Skeletal muscle cell (primary cell): Measurements from ENCODE around the gene RAB39A.

Source experiments
- DNase-seq: peaks from one replicate; pipeline ENCODE4 v3.0.0-alpha.2; 2010; ENCODE audit warnings: low read depth
- H3K4me3 ChIP-seq: 2 replicates; pipeline ENCODE4 v1.5.1; 2011; ENCODE audit warnings: low read depth, mild to moderate bottlenecking, control low read depth, low read length, moderate library complexity

Gene RAB39A

DNA sequence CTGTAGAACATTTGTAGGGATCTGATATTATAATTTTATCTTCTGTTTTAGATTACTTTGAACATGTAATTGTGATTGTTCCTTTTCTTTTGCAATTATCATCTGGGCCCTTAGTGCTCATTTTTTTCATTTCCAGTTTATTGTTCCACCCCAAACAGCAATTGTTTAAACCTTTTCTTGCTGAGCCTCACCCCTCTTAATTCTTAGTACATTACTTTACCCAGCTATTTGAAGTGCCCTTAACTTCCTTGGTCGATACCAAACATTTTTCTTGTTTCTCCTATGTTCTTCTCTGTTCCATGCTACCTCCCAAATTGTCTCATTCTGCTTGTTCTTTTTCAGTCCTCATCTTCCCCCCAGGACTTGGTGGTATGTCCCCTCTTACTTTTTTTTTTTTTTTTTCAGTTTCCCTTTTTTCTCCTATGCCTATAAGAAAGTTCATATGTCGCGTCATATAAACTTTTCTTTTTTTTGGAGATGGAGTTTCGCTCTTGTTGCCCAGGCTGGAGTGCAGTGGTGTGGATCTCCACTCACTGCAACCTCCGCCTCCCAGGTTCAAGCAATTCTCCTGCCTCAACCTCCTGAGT, 84.0 kb downstream of the RAB39A start:
- no peak overlapping the region for H3K4me3 ChIP-seq
- no peak for DNase-seq
